Type B pancreatic cell (in vitro differentiated cells): ENCODE measurements around the gene BBS2. TPM values are rescaled to one million over a fixed set of nuclear protein-coding genes. Genes with fewer than 3 reads are reported as not detected.
A peak's percentile ranks its signal among the peaks of the same experiment; 100 is the strongest.

ENCODE experiments used
- DNase-seq: peaks from one replicate; pipeline ENCODE4 v3.0.0; 2021; ENCODE audit warnings: mixed read lengths; ENCODE audit not compliant: unreplicated experiment; ENCODE audit errors: extremely low spot score
- H3K27ac Mint-ChIP-seq: 2 replicates; pipeline ENCODE4 v1.8.0; 2021; ENCODE audit warnings: mild to moderate bottlenecking, mixed read lengths
- H3K27me3 Mint-ChIP-seq: 2 replicates; pipeline ENCODE4 v1.8.0; 2021; ENCODE audit warnings: mixed read lengths
- H3K36me3 Mint-ChIP-seq: 2 replicates; pipeline ENCODE4 v1.8.0; 2021; ENCODE audit warnings: mixed read lengths
- H3K4me1 Mint-ChIP-seq: one replicate; pipeline ENCODE4 v1.8.0; 2021; ENCODE audit warnings: mixed read lengths; ENCODE audit not compliant: unreplicated experiment
- H3K4me3 Mint-ChIP-seq: 2 replicates; pipeline ENCODE4 v1.8.0; 2021; ENCODE audit warnings: mild to moderate bottlenecking, mixed read lengths
- H3K9me3 Mint-ChIP-seq: 2 replicates; pipeline ENCODE4 v1.8.0; 2021; ENCODE audit warnings: mixed read lengths
- CTCF ChIP-seq: fragments of 200-600 bp; sonication (generic); conservative IDR thresholded peaks from 2 replicates; pipeline ENCODE4 v1.5.0; 2021; ENCODE audit warnings: antibody characterized with exemption, mild to moderate bottlenecking
- total RNA-seq: library from RNA; stranded (reverse); gene quantifications from 2 replicates; pipeline ENCODE4 v1.2.1, GENCODE V29; 2021; ENCODE audit warnings: low replicate concordance

The BBS2 gene
- total RNA-seq, 1 donor from 2014 or later, result 39.6 TPM

GRCh38 chr16:56479469-56479868, 40.4 kb downstream of the BBS2 start:
- DNase-seq, result no peak
- H3K4me1 Mint-ChIP-seq, result peaks cover 18% of the 10 kb centered on the region
- no peaks in the 10 kb centered on the region for H3K27me3 Mint-ChIP-seq
- H3K9me3 Mint-ChIP-seq, result no peaks in the 10 kb centered on the region
- H3K4me3 Mint-ChIP-seq, result no peak overlapping the region
- peaks cover 34% of the 10 kb centered on the region for H3K36me3 Mint-ChIP-seq
- no peak overlapping the region for H3K27ac Mint-ChIP-seq
- no peak for TF ChIP-seq CTCF

- no peaks in the 10 kb centered on the region for H3K27me3 Mint-ChIP-seq
- no peak overlapping the region for H3K4me3 Mint-ChIP-seq
- DNase-seq, result no peak
- H3K4me1 Mint-ChIP-seq, result peaks cover 18% of the 10 kb centered on the region
- H3K36me3 Mint-ChIP-seq, result peaks cover 33% of the 10 kb centered on the region
- H3K9me3 Mint-ChIP-seq, result no peaks in the 10 kb centered on the region
- H3K27ac Mint-ChIP-seq, result no peak overlapping the region
- no peak for TF ChIP-seq CTCF
Measured at GRCh38 chr16:56478281-56479049, 41.4 kb downstream of the BBS2 start.

GRCh38 chr16:56477096-56477878, 42.5 kb downstream of the BBS2 start:
- H3K36me3 Mint-ChIP-seq, result peaks cover 32% of the 10 kb centered on the region
- DNase-seq, result no peak
- no peaks in the 10 kb centered on the region for H3K27me3 Mint-ChIP-seq
- H3K4me3 Mint-ChIP-seq, result no peak overlapping the region
- no peaks in the 10 kb centered on the region for H3K9me3 Mint-ChIP-seq
- H3K4me1 Mint-ChIP-seq, result peaks cover 12% of the 10 kb centered on the region
- no peak for TF ChIP-seq CTCF
- no peak overlapping the region for H3K27ac Mint-ChIP-seq

GRCh38 chr16:56475201-56475600, 44.6 kb downstream of the BBS2 start:
- Mint-ChIP-seq H3K36me3 (peaks cover 39% of the 10 kb centered on the region), H3K4me1 (peaks cover 3% of the 10 kb centered on the region), H3K9me3 (no peaks in the 10 kb centered on the region), H3K27ac (no peak overlapping the region), H3K27me3 (no peaks in the 10 kb centered on the region), H3K4me3 (no peak overlapping the region)
- no peak for TF ChIP-seq CTCF
- DNase-seq, result no peak

GRCh38 chr16:56470666-56471065, 49.2 kb downstream of the BBS2 start:
- Mint-ChIP-seq H3K27ac (peak overlapping the region; percentile 92), H3K9me3 (no peaks in the 10 kb centered on the region), H3K36me3 (peaks cover 35% of the 10 kb centered on the region), H3K4me1 (peaks cover 3% of the 10 kb centered on the region), H3K4me3 (peak overlapping the region; percentile 80), H3K27me3 (no peaks in the 10 kb centered on the region)
- no peak for TF ChIP-seq CTCF
- no peak for DNase-seq
